Left colon (tissue), 2 donors: ENCODE data around the gene STAT3. TPM values are rescaled to one million over a fixed set of nuclear protein-coding genes. Genes with fewer than 3 reads are reported as not detected.
"Not testable (repeated sequence)": the region's sequence is repeated elsewhere in the genome, so short reads cannot be mapped to it uniquely, and the experiment has no call there.

Experiments used
- ATAC-seq: fragments of 200-7000 bp; cut with Tn5 transposase; one replicate; pipeline ENCODE4 v1.9.1; 2020; ENCODE audit warnings: mild to moderate bottlenecking, moderate library complexity
- DNase-seq, 2 donors: peaks; one replicate each; pipeline ENCODE4 v3.0.0-alpha.2; 2020
- intact Hi-C, 2 donors: fragments of 100-400 bp; cut with DNase I in 1 of 2; cut with micrococcal nuclease in 1 of 2; formaldehyde crosslinking; loops; one replicate each; pipeline versions ENCODE4 v1.11.2 to v1.14.0; 2022; cut with DNase I, micrococcal nuclease
- total RNA-seq, 2 donors: library from RNA; stranded (reverse); fragmentation: NEBNext Ultra II Directional; extraction: Animal tissue kit (Norgen Biotek cat#: 25700); gene quantifications; one replicate each; pipeline ENCODE4 v1.2.1, GENCODE V29; 2021
- donor health status: DM: no; HTN: no; CAD: no.
- donor health status: DM: yes; HTN: yes; CAD: no.

The STAT3 gene
- total RNA-seq, 2 donors from 2014 or later, result 150 to 212 TPM

- no peak for DNase-seq
- no peak for ATAC-seq
- intact Hi-C loops, result no loop called here
Measured at GRCh38 chr17:42363767-42364585, 24.3 kb downstream of the STAT3 start.

GRCh38 chr17:42363231-42363630 lies 25.0 kb downstream of the STAT3 start:
- no peak for DNase-seq
- intact Hi-C loops, result no loop called here
- ATAC-seq, result no peak

- DNase-seq, result no peak
- peak; percentile 8 for ATAC-seq
- intact Hi-C loops, result no loop called here
Measured at GRCh38 chr17:42362245-42362961, 25.8 kb downstream of the STAT3 start.

- DNase-seq, result no peak
- ATAC-seq, result peak; percentile 98
- intact Hi-C loops, result no loop called here
Measured at GRCh38 chr17:42361781-42362186, 26.5 kb downstream of the STAT3 start.

- DNase-seq, intact Hi-C loops, ATAC-seq: not testable (repeated sequence)
Measured at GRCh38 chr17:42360388-42360787, 27.9 kb downstream of the STAT3 start.

GRCh38 chr17:42359133-42359532 lies 29.1 kb downstream of the STAT3 start:
- DNase-seq (no peak), ATAC-seq (no peak)
- intact Hi-C loops, result no loop called here

- intact Hi-C loops, result no loop called here
- DNase-seq (no peak), ATAC-seq (no peak)
Measured at GRCh38 chr17:42358434-42358833, 29.8 kb downstream of the STAT3 start.

- DNase-seq, result no peak
- no peak for ATAC-seq
- intact Hi-C loops, result no loop called here
Measured at GRCh38 chr17:42354956-42355843, 33.0 kb downstream of the STAT3 start.

- DNase-seq (no peak), ATAC-seq (no peak)
- intact Hi-C loops, result no loop called here
Measured at GRCh38 chr17:42348104-42348503, 40.1 kb downstream of the STAT3 start.

- intact Hi-C loops, result no loop called here
- DNase-seq, result no peak
- ATAC-seq, result no peak
Measured at GRCh38 chr17:42347606-42348005, 40.6 kb downstream of the STAT3 start.

GRCh38 chr17:42347198-42347597 lies 41.0 kb downstream of the STAT3 start:
- DNase-seq, result no peak
- no peak for ATAC-seq
- intact Hi-C loops, result no loop called here

GRCh38 chr17:42346481-42346880 lies 41.8 kb downstream of the STAT3 start:
- DNase-seq (no peak), ATAC-seq (no peak)
- intact Hi-C loops, result no loop called here

- DNase-seq (no peak), ATAC-seq (no peak)
- intact Hi-C loops, result no loop called here
Measured at GRCh38 chr17:42345396-42346073, 42.7 kb downstream of the STAT3 start.

GRCh38 chr17:42342242-42343008 lies 45.8 kb downstream of the STAT3 start:
- DNase-seq, result no peak
- ATAC-seq, result no peak
- intact Hi-C loops, result no loop called here

- intact Hi-C loops, result no loop called here
- DNase-seq (no peak), ATAC-seq (no peak)
Measured at GRCh38 chr17:42341568-42341967, 46.7 kb downstream of the STAT3 start.

- intact Hi-C loops, result no loop called here
- ATAC-seq, result no peak
- no peak for DNase-seq
Measured at GRCh38 chr17:42340691-42341127, 47.5 kb downstream of the STAT3 start.

GRCh38 chr17:42339221-42339620 lies 49.0 kb downstream of the STAT3 start:
- ATAC-seq, result no peak
- DNase-seq, result no peak
- intact Hi-C loops, result no loop called here

- intact Hi-C loops, result no loop called here
- ATAC-seq (no peak), DNase-seq (no peak)
Measured at GRCh38 chr17:42338427-42338985, 49.7 kb downstream of the STAT3 start.
